H9 (cell line): ENCODE measurements around the gene NOP9. TPM values are rescaled to one million over a fixed set of nuclear protein-coding genes. Genes with fewer than 3 reads are reported as not detected.

Experiments
- DNase-seq: peaks from one replicate; pipeline ENCODE4 v3.0.0-alpha.2; 2017
- H2AFZ ChIP-seq: one replicate; pipeline ENCODE4 v1.6.1; 2013; ENCODE audit warnings: mild to moderate bottlenecking, low read length, control low read depth, moderate library complexity
- H2AK5ac ChIP-seq: 2 replicates; pipeline ENCODE4 v1.6.1; 2013; ENCODE audit warnings: low read length, control low read depth, mixed read lengths; ENCODE audit not compliant: insufficient read length
- H2BK120ac ChIP-seq: one replicate; pipeline ENCODE4 v1.6.1; 2013; ENCODE audit warnings: low read depth, mild to moderate bottlenecking, low read length, control low read depth, inconsistent platforms; ENCODE audit not compliant: poor library complexity, severe bottlenecking
- H2BK12ac ChIP-seq: 2 replicates; pipeline ENCODE4 v1.6.1; 2013; ENCODE audit warnings: low read length, control low read depth, mixed read lengths, low read depth; ENCODE audit not compliant: insufficient read length
- H2BK15ac ChIP-seq: 2 replicates; pipeline ENCODE4 v1.6.1; 2013; ENCODE audit warnings: low read depth, low read length, control low read depth
- H2BK20ac ChIP-seq: one replicate; pipeline ENCODE4 v1.6.1; 2013; ENCODE audit warnings: low read depth, mild to moderate bottlenecking, low read length, control low read depth, inconsistent platforms; ENCODE audit not compliant: poor library complexity, severe bottlenecking
- H2BK5ac ChIP-seq: 2 replicates; pipeline ENCODE4 v1.6.1; 2013; ENCODE audit warnings: low read length, control low read depth, mixed read lengths; ENCODE audit not compliant: insufficient read length
- H3K14ac ChIP-seq: 2 replicates; pipeline ENCODE4 v1.6.1; 2013; ENCODE audit warnings: low read length, control low read depth; ENCODE audit not compliant: insufficient read depth
- H3K18ac ChIP-seq: 2 replicates; pipeline ENCODE4 v1.6.1; 2013; ENCODE audit warnings: low read depth, mild to moderate bottlenecking, mixed read lengths, low read length, control low read depth; ENCODE audit not compliant: insufficient read length
- H3K23ac ChIP-seq: 2 replicates; pipeline ENCODE4 v1.6.1; 2013; ENCODE audit warnings: low read length, control low read depth, mixed read lengths, low read depth; ENCODE audit not compliant: insufficient read length
- H3K23me2 ChIP-seq: 2 replicates; pipeline ENCODE4 v1.6.1; 2013; ENCODE audit warnings: low read depth, mild to moderate bottlenecking, mixed read lengths, low read length, control low read depth; ENCODE audit not compliant: insufficient read length, poor library complexity, severe bottlenecking
- H3K27ac ChIP-seq: 2 replicates; pipeline ENCODE4 v1.5.1; 2013; ENCODE audit warnings: low read length, control low read depth, mixed read lengths, low read depth; ENCODE audit not compliant: insufficient read length
- H3K27me3 ChIP-seq: 2 replicates; pipeline ENCODE4 v1.6.1; 2013; ENCODE audit warnings: low read length, control low read depth, inconsistent platforms; ENCODE audit not compliant: insufficient read depth
- H3K4ac ChIP-seq: 2 replicates; pipeline ENCODE4 v1.6.1; 2013; ENCODE audit warnings: low read depth, mild to moderate bottlenecking, control low read depth, inconsistent platforms, low read length, moderate library complexity
- H3K4me1 ChIP-seq: 2 replicates; pipeline ENCODE4 v1.6.1; 2013; ENCODE audit warnings: low read length, control low read depth, inconsistent platforms; ENCODE audit not compliant: insufficient read depth
- H3K4me2 ChIP-seq: 2 replicates; pipeline ENCODE4 v1.6.1; 2013; ENCODE audit warnings: low read length, control low read depth, mixed read lengths; ENCODE audit not compliant: insufficient read length, insufficient read depth
- H3K56ac ChIP-seq: 2 replicates; pipeline ENCODE4 v1.6.1; 2013; ENCODE audit warnings: low read depth, mild to moderate bottlenecking, mixed read lengths, low read length, control low read depth; ENCODE audit not compliant: insufficient read length
- H3K79me1 ChIP-seq: 2 replicates; pipeline ENCODE4 v1.6.1; 2013; ENCODE audit warnings: low read depth, mild to moderate bottlenecking, moderate library complexity, low read length, control low read depth, inconsistent platforms; ENCODE audit not compliant: insufficient read depth, poor library complexity, severe bottlenecking
- H3K79me2 ChIP-seq: 2 replicates; pipeline ENCODE4 v1.6.1; 2013; ENCODE audit warnings: low read length, control low read depth, inconsistent platforms; ENCODE audit not compliant: insufficient read depth
- H3K9ac ChIP-seq: 2 replicates; pipeline ENCODE4 v1.6.1; 2013; ENCODE audit warnings: low read length, control low read depth, mixed read lengths; ENCODE audit not compliant: insufficient read length; ENCODE audit errors: extremely low read depth
- H3K9me3 ChIP-seq: one replicate; pipeline ENCODE4 v1.6.1; 2013; ENCODE audit warnings: low read depth, low read length, inconsistent platforms; ENCODE audit not compliant: control insufficient read depth
- H3T11ph ChIP-seq: one replicate; pipeline ENCODE4 v1.6.1; 2013; ENCODE audit warnings: mild to moderate bottlenecking, low read length, control low read depth, inconsistent platforms
- H4K20me1 ChIP-seq: one replicate; pipeline ENCODE4 v1.6.1; 2013; ENCODE audit not compliant: control insufficient read depth, insufficient read length, insufficient read depth
- H4K5ac ChIP-seq: 2 replicates; pipeline ENCODE4 v1.6.1; 2013; ENCODE audit warnings: low read depth, mild to moderate bottlenecking, mixed read lengths, low read length, control low read depth; ENCODE audit not compliant: insufficient read length
- H4K8ac ChIP-seq: replicated peaks from 2 replicates; pipeline ENCODE4 v1.6.1; 2013; ENCODE audit warnings: low read length, control low read depth, mixed read lengths, low read depth; ENCODE audit not compliant: insufficient read length
- H4K91ac ChIP-seq: 2 replicates; pipeline ENCODE4 v1.6.1; 2013; ENCODE audit warnings: low read depth, mild to moderate bottlenecking, moderate library complexity, mixed read lengths, low read length, control low read depth; ENCODE audit not compliant: insufficient read length
- H3K27ac Mint-ChIP-seq, 3 experiments: 2 replicates in 2 of 3; 3 replicates in 1 of 3; pipeline ENCODE4 v1.8.0; 2020 to 2021; ENCODE audit warnings: mixed read lengths in 3 of 3, mild to moderate bottlenecking in 1 of 3, moderate library complexity in 1 of 3
- H3K27me3 Mint-ChIP-seq: 2 replicates; pipeline ENCODE4 v1.8.0; 2021; ENCODE audit warnings: low read depth, mild to moderate bottlenecking, moderate library complexity, mixed read lengths
- H3K36me3 Mint-ChIP-seq, 3 experiments: 2 replicates in 2 of 3; 3 replicates in 1 of 3; pipeline ENCODE4 v1.8.0; 2020 to 2021; ENCODE audit warnings: low read depth in 3 of 3, mixed read lengths in 3 of 3; ENCODE audit not compliant: insufficient read depth in 1 of 3
- H3K4me1 Mint-ChIP-seq, 2 experiments: 2 replicates each; pipeline ENCODE4 v1.8.0; 2020; ENCODE audit warnings: mixed read lengths in 2 of 2
- H3K4me3 Mint-ChIP-seq, 2 experiments: 2 replicates in 1 of 2; 3 replicates in 1 of 2; pipeline ENCODE4 v1.8.0; 2020 to 2021; ENCODE audit warnings: mild to moderate bottlenecking in 2 of 2, mixed read lengths in 2 of 2, moderate library complexity in 1 of 2
- H3K9me3 Mint-ChIP-seq, 2 experiments: 2 replicates in 1 of 2; 3 replicates in 1 of 2; pipeline ENCODE4 v1.8.0; 2020; ENCODE audit warnings: mild to moderate bottlenecking in 2 of 2, mixed read lengths in 2 of 2, moderate library complexity in 1 of 2
- CTCF ChIP-seq: fragments of 200-600 bp; sonication (generic); conservative IDR thresholded peaks from 3 replicates; pipeline ENCODE4 v1.8.0; 2021; ENCODE audit warnings: antibody characterized with exemption, mild to moderate bottlenecking
- WGBS: extraction: QIAGEN DNeasy Blood & Tissue Kit; methylation state at CpG from one replicate; pipeline ENCODE4 v1.1.7; 2013; ENCODE audit warnings: missing lambda C conversion rate, low lambda C conversion rate, mixed read lengths; ENCODE audit not compliant: insufficient read length; ENCODE audit errors: extremely low coverage; 5-methylcytosine and 5-hydroxymethylcytosine counted together
- total RNA-seq: library from RNA; stranded (reverse); gene quantifications from 2 replicates; pipeline ENCODE4 v1.2.1, GENCODE V29; 2021

The NOP9 gene
- total RNA-seq, 1 experiment from 2014 or later: 34.7 TPM

- Mint-ChIP-seq H3K27ac (no peak overlapping the region), H3K4me1 (peaks cover 14 to 16% of the 10 kb centered on the region in 2 experiments), H3K36me3 (no peaks in the 10 kb centered on the region; a peak in 1 of 7 replicates), H3K27me3 (peaks cover 82% of the 10 kb centered on the region), H3K9me3 (peaks cover 0 to 2% of the 10 kb centered on the region in 2 experiments; a peak in 4 of 5 replicates), H3K4me3 (no peak overlapping the region)
- peaks cover 17% of the 10 kb centered on the region for H3K27me3 ChIP-seq
- no peak overlapping the region for H3T11ph ChIP-seq
- H2BK12ac ChIP-seq: no peak overlapping the region
- no peaks in the 10 kb centered on the region for H3K79me1 ChIP-seq
- no peak overlapping the region for H3K23ac ChIP-seq
- no peak overlapping the region for H2BK5ac ChIP-seq
- H2AK5ac ChIP-seq: no peak overlapping the region
- no peaks in the 10 kb centered on the region for H3K9me3 ChIP-seq
- no peak overlapping the region for H3K18ac ChIP-seq
- WGBS: no CpG with 5 or more reads among the region's 9 CpGs
- H4K5ac ChIP-seq: no peak overlapping the region
- H4K91ac ChIP-seq: no peak overlapping the region
- H3K4me1 ChIP-seq: no peaks in the 10 kb centered on the region
- H3K14ac ChIP-seq: no peak overlapping the region; the same call in 1 of the 2 replicates
- H3K9ac ChIP-seq: no peak overlapping the region
- no peak for TF ChIP-seq CTCF
- peaks cover 15% of the 10 kb centered on the region for H3K23me2 ChIP-seq
- no peak overlapping the region for H4K8ac ChIP-seq
- H3K27ac ChIP-seq: no peak overlapping the region
- H3K56ac ChIP-seq: no peak overlapping the region
- H3K4me2 ChIP-seq: no peak overlapping the region
- no peak overlapping the region for H3K4ac ChIP-seq
- H2BK120ac ChIP-seq: no peak overlapping the region
- no peaks in the 10 kb centered on the region for H3K79me2 ChIP-seq
- H2BK15ac ChIP-seq: no peak overlapping the region
- DNase-seq: no peak
- H4K20me1 ChIP-seq: no peaks in the 10 kb centered on the region
- H2BK20ac ChIP-seq: no peak overlapping the region
- no peak overlapping the region for H2AFZ ChIP-seq
Measured at GRCh38 chr14:24329736-24330135, 30.1 kb downstream of the NOP9 start.
